Gastrocnemius medialis (tissue), 4 donors: Measurements from ENCODE around the gene HDAC10.

Source experiments
- CTCF ChIP-seq, 5 experiments: fragments of 450-650 bp in 3 of 5; fragments of 200-600 bp in 2 of 5; sonication (generic) in 2 of 5; IDR thresholded peaks in 4 of 5; conservative IDR thresholded peaks in 1 of 5; 1 replicate in 4 of 5; 2 replicates in 1 of 5; pipeline ENCODE4 v1.5.1; 2016 to 2019; ENCODE audit warnings: antibody characterized with exemption in 5 of 5, mild to moderate bottlenecking in 3 of 5, moderate library complexity in 3 of 5
- POLR2A ChIP-seq, 2 donors: fragments of 450-650 bp; IDR thresholded peaks; one replicate each; pipeline ENCODE4 v1.6.1; 2017; ENCODE audit warnings: antibody characterized with exemption in 2 of 2, mild to moderate bottlenecking in 2 of 2, moderate library complexity in 2 of 2

GRCh38 chr22:50298266-50298637 is 47.2 kb upstream of the HDAC10 start:
- TF ChIP-seq CTCF (IDR thresholded peaks at IDR 0.05 in 4 of 5, conservative IDR thresholded peaks at IDR 0.05 in 1 of 5), result no peak
- no peak for TF ChIP-seq POLR2A (IDR thresholded peaks at IDR 0.05)
